Inflammatory macrophage treated with lipopolysaccharide for 4 hours (primary cell): ENCODE results near the gene OGG1.
A peak's percentile ranks its signal among the peaks of the same experiment; 100 is the strongest.

Experiments
- DNase-seq: peaks from one replicate; pipeline ENCODE4 v3.0.0-alpha.2; 2020

OGG1 gene

DNA sequence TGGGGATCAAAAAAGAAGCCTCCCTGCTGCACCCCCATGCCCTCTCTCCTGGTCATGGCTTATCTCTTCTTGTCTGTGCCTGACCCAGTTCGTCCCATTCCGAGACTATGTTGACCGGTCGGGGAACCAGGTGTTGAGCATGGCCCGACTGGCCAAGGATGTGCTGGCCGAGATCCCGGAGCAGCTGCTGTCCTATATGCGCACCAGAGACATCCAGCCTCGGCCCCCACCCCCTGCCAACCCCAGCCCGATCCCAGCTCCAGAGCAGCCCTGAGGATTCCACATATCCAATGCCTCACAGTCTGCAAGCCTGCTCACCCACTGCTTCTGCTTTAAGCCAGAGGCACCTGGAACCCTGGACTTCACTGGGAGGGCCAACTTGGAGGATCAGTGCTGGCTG lies 20.3 kb upstream of the OGG1 start:
- no peak for DNase-seq

GRCh38 chr3:9730657-9731205 lies 19.0 kb upstream of the OGG1 start:
- DNase-seq = peak; percentile 59

GRCh38 chr3:9731206-9732079 lies 18.3 kb upstream of the OGG1 start, which contains the start of gene BRPF1:
BRPF1 (plus strand) TSS chr3:9731735; CDS start chr3:9734141, 2,406 bp downstream.
- peak; percentile 99 for DNase-seq

DNA sequence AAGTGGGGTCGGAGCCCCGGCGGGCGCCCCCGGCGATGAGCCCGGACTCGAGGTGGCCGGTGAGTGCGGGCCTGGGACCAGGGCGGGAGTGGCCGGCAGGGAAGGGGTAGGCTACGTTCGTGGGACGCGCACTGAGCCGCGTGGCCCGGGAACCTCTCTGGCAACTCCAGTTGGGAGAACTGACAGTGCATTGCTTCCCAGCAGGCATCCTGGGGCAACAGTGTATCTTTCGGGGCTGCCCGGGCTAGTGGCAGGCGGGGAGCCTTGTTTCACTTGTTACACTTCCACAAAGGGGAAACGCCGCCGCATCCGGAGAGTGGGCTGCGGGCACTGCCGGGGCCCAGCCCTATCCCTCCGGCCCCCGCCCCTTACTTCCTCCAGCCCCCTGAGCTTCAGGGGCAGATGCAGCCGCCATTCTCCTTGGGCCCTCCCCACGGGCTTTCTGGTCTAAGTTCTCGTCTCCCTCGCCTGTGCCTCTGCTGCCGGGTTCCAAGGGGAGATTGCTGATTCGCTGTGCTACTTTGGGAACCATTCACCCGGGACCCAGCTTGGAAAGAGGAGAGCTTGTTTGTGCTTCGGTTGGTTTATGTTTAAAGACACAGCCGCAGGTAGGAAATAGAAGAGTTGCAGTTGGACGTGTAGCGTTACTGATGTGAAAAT lies 17.5 kb upstream of the OGG1 start:
- peak; percentile 67 for DNase-seq

DNA sequence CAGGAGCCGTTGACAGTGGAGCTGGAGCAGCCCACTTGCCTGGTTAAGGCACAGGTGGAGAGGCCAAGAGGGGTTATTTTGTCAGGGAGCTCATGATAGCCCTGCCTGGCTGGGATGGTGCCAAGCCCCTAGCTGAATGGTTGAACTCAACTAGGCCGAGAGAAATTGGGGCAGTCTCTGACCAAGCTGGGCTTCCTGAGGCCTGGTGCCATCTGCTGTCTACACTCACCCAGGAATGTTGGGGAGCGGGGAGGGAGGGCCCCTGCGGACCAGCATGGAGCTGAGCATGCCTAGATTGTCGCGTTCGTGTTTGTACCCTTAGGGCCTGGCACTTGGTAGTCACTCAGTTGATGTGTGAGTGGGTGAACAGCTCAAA lies 17.0 kb upstream of the OGG1 start:
- DNase-seq = no peak

- DNase-seq = no peak
Measured at GRCh38 chr3:9736831-9737230, 12.9 kb upstream of the OGG1 start.

DNA sequence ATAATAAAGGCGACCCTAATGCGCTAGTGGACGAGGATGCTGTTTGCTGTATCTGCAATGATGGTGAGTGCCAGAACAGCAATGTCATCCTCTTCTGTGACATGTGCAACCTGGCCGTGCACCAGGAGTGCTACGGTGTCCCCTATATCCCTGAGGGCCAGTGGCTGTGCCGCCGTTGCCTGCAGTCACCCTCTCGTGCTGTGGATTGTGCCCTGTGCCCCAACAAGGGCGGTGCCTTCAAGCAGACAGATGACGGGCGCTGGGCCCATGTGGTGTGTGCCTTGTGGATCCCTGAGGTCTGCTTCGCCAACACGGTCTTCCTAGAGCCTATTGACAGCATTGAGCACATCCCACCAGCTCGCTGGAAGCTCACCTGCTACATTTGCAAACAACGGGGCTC lies 10.6 kb upstream of the OGG1 start:
- no peak for DNase-seq

- no peak for DNase-seq
Measured at GRCh38 chr3:9742560-9742959, 7.2 kb upstream of the OGG1 start.

DNA sequence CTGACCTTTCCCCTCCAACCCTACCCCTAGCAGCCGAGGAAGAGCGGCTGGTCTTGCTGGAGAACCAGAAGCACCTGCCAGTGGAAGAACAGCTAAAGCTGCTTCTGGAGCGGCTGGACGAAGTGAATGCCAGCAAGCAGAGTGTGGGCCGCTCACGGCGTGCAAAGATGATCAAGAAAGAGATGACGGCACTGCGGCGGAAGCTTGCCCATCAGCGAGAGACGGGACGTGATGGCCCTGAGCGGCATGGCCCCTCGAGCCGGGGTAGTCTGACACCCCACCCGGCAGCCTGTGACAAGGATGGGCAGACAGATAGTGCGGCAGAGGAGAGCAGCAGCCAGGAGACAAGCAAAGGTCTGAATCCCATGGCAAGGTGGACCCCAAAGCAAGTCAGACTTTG lies 6.2 kb upstream of the OGG1 start:
- no peak for DNase-seq

GRCh38 chr3:9744162-9744561 lies 5.6 kb upstream of the OGG1 start:
- DNase-seq = no peak

DNA sequence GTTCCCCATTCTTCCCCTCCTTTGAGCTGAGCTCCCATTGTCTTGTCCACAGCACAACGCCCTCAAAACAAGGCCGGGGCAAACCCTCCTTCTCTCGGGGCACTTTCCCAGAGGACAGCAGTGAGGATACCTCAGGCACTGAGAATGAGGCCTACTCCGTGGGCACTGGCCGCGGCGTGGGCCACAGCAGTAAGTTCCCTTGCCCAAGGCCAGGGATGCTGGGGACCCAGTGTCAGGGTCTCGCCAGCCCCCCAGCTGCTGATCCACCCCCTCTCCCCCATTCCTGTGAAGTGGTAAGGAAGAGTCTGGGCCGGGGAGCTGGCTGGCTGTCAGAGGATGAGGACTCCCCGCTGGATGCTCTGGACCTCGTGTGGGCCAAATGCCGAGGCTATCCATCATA lies 4.2 kb upstream of the OGG1 start:
- no peak for DNase-seq

DNA sequence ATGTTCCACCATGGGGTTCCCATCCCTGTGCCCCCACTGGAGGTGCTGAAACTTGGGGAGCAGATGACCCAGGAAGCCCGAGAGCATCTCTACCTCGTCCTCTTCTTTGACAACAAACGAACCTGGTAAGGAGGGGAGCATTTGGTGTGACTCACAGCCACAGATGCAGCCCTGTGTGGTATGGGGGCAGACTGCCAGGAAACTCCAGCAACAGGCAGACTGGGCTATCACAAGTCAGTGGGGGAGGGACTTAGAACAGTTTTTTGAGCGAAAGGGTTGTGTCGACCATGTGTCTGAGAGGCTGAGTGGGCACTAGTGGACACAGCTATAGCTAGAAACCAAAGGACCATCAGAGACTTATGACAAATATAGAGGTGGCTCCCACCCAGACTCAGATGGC lies 3.4 kb upstream of the OGG1 start:
- DNase-seq = no peak

DNA sequence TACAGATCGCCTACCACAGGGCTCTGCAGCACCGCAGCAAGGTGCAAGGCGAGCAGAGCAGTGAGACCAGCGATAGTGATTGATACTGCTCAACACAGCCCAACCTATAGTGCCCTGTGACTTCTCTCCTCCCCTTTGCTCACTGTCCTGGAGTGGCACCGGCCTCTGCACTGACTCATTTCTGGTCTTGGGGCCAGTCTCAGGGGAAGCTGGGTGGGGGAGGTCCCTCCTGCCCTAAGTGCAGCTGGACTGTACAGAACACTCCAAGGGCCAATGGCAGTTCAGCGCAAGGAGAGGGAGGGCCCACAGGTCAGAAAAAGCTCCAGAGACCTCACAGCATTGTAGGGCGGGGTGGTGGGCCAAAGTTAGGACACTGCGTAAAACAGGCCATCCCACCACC lies 2.5 kb upstream of the OGG1 start:
- DNase-seq = peak; percentile 36

- DNase-seq = no peak
Measured at GRCh38 chr3:9748031-9748430, 1.7 kb upstream of the OGG1 start.

GRCh38 chr3:9749296-9749644 lies 482 bp upstream of the OGG1 start:
- DNase-seq = no peak

DNA sequence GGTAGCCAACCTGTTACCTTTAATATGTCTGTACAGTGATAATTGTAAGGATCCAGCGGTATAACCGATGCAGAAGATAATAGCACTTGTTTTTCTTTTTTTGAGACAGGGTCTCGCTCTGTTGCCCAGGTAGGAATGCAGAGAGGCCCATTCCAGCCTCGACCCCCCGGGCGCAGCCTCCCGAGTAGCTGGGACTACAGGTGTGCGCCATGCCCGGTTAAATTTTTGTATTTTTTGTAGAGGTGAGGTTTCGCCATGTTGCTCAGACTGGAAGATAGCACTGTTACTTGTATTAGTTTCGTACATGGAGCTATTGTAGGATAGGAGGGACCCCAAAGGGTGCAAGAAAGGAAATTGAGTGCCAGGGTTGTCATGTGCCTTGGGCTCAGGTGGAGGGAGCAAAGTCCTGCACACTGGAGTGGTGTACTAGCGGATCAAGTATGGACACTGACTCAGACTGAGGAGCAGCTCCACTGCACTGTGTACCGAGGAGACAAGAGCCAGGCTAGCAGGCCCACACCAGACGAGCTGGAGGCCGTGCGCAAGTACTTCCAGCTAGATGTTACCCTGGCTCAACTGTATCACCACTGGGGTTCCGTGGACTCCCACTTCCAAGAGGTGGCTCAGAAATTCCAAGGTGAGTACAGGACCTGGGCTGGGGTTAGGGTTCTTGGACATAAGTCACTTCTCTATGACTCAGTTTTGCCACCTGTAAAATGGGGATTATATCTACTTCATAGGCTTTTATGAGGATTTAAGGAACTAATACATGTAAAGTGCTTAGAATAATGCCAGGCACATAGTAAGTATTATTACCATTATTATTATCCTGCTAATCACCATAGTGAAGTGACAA lies 1.0 kb downstream of the OGG1 start:
- no peak for DNase-seq

- DNase-seq = no peak
Measured at GRCh38 chr3:9754678-9755077, 4.9 kb downstream of the OGG1 start.

GRCh38 chr3:9757427-9757826 lies 7.7 kb downstream of the OGG1 start:
- DNase-seq = no peak

GRCh38 chr3:9760779-9761505 lies 11.2 kb downstream of the OGG1 start:
- no peak for DNase-seq

DNA sequence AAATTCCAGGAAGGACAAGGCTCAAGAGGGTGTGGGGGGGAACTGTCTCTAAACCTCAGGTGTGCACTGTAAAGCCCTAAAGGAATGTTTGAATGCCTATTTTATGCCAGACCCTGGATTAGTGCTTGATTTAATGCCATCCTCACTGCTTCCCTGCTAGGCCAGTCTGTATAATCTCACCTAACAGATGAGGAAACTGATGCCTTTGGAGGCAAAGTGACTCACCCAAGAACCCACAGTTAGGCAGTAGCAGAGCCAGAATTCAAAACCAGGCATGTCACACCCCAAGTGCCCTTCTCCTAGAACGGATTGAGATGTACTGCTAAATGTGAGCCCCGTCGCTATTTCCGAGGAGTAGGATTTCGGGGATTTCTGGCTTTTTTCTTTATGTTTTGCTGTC lies 12.2 kb downstream of the OGG1 start:
- DNase-seq = no peak

- no peak for DNase-seq
Measured at GRCh38 chr3:9762871-9763270, 13.1 kb downstream of the OGG1 start.

- no peak for DNase-seq
Measured at GRCh38 chr3:9765865-9766264, 16.1 kb downstream of the OGG1 start.

- DNase-seq = peak; percentile 58
Measured at GRCh38 chr3:9767418-9767817, 17.7 kb downstream of the OGG1 start.
